ENCODE results near the gene OSMR. TPM values are rescaled to one million over a fixed set of nuclear protein-coding genes. Genes with fewer than 3 reads are reported as not detected.

The OSMR gene
- total RNA-seq, 2 experiments from 2014 or later, result 0.05 TPM; not detected in 1

GRCh38 chr5:38809388-38810359, 36.1 kb upstream of the OSMR start:
- Mint-ChIP-seq H3K9me3 (ENCODE audit: insufficient read depth) (no peaks in the 10 kb centered on the region), H3K4me1 (ENCODE audit: low read depth) (no peaks in the 10 kb centered on the region), H3K27me3 (ENCODE audit: low read depth) (peaks cover 10% of the 10 kb centered on the region), H3K4me3 (no peak overlapping the region), H3K36me3 (ENCODE audit: low read depth) (no peaks in the 10 kb centered on the region), H3K27ac (no peak overlapping the region)
- ChIA-PET CTCF (interaction anchor here (0.6 to 5.6 kb wide), 24 partner anchors 9 to 566 kb away, joined by 3 to 85 read pairs (median 4); no protein-coding TSS in a partner anchor), POLR2A (no interaction called here)
- DNase-seq, result peak; percentile 63
- peak; percentile 65 for ATAC-seq

GRCh38 chr5:38814879-38815278, 30.9 kb upstream of the OSMR start:
- no peak for ATAC-seq
- peaks cover 5% of the 10 kb centered on the region for H3K4me1 Mint-ChIP-seq (ENCODE audit: low read depth)
- ChIA-PET POLR2A (interaction anchor here (0.6 kb wide), 1 partner anchor 373 kb away, joined by 5 read pairs; no protein-coding TSS in a partner anchor), CTCF (interaction anchor here (0.9 to 2.0 kb wide), 2 partner anchors 373 to 432 kb away, joined by 3 to 6 read pairs; no protein-coding TSS in a partner anchor)
- H3K4me3 Mint-ChIP-seq, result no peak overlapping the region
- no peaks in the 10 kb centered on the region for H3K9me3 Mint-ChIP-seq (ENCODE audit: insufficient read depth)
- H3K27ac Mint-ChIP-seq, result no peak overlapping the region
- H3K36me3 Mint-ChIP-seq (ENCODE audit: low read depth), result no peaks in the 10 kb centered on the region
- peaks cover 27% of the 10 kb centered on the region for H3K27me3 Mint-ChIP-seq (ENCODE audit: low read depth)
- DNase-seq, result no peak

DNA sequence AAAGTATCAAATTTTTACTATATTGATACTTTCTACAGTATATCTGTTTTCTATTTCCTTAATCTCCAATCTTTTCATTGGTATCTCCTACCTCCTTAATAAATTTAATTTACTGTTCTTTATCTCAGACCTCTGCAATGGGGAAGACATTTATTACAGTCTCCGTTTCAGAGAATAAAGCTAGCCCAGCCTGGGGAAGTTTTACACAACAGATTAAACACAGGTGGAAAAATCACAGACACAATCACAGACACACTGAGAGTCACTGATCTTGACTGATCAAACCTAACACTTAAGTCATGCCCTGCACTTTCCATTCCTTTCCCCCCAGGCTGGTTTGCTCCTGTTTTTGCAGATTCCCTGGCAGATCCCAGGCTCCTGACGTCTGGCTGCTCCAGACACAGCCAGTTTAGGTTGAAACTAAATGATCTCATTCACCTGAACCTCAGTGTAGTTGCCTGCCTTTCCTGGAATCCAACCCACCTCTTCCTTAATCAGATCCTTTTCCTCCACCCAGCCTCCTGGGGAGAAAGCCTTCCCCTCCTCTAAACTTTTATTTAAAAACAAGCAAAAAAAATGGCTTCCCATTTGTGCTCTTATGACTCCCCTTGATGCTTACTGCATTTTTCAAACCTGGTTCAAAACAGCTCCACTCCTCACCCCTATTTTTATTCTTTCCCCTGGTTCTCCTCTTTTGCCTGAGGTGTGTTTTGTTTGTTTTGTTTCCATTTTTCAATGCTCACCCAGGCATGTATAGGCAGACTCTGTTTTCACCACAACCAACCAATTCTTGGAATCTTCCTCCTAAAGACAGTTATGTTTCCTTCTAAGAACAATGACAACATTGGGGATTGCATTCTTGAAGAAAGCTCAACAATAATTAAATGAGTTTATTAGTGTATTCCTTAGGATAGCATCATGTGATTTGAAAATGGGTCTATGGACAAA, 29.5 kb upstream of the OSMR start:
- peaks cover 5% of the 10 kb centered on the region for H3K4me1 Mint-ChIP-seq (ENCODE audit: low read depth)
- ChIA-PET POLR2A (no interaction called here), CTCF (interaction anchor here (2.0 kb wide), 1 partner anchor 375 kb away, joined by 6 read pairs; no protein-coding TSS in a partner anchor)
- H3K27me3 Mint-ChIP-seq (ENCODE audit: low read depth), result peaks cover 27% of the 10 kb centered on the region
- no peaks in the 10 kb centered on the region for H3K36me3 Mint-ChIP-seq (ENCODE audit: low read depth)
- no peaks in the 10 kb centered on the region for H3K9me3 Mint-ChIP-seq (ENCODE audit: insufficient read depth)
- no peak for DNase-seq
- no peak overlapping the region for H3K4me3 Mint-ChIP-seq
- ATAC-seq, result no peak
- no peak overlapping the region for H3K27ac Mint-ChIP-seq

GRCh38 chr5:38821679-38822078, 24.1 kb upstream of the OSMR start:
- Mint-ChIP-seq H3K4me3 (no peak overlapping the region), H3K4me1 (ENCODE audit: low read depth) (peaks cover 4% of the 10 kb centered on the region), H3K9me3 (ENCODE audit: insufficient read depth) (no peaks in the 10 kb centered on the region), H3K36me3 (ENCODE audit: low read depth) (no peaks in the 10 kb centered on the region), H3K27me3 (ENCODE audit: low read depth) (peaks cover 12% of the 10 kb centered on the region), H3K27ac (no peak overlapping the region)
- ATAC-seq (no peak), DNase-seq (no peak)
- CTCF ChIA-PET, result no interaction called here
- POLR2A ChIA-PET, result no interaction called here

- ATAC-seq (no peak), DNase-seq (no peak)
- no peak overlapping the region for H3K4me3 Mint-ChIP-seq
- H3K36me3 Mint-ChIP-seq (ENCODE audit: low read depth), result no peaks in the 10 kb centered on the region
- CTCF ChIA-PET, result no interaction called here
- no peaks in the 10 kb centered on the region for H3K9me3 Mint-ChIP-seq (ENCODE audit: insufficient read depth)
- POLR2A ChIA-PET, result no interaction called here
- H3K27me3 Mint-ChIP-seq (ENCODE audit: low read depth), result peaks cover 7% of the 10 kb centered on the region
- peaks cover 6% of the 10 kb centered on the region for H3K4me1 Mint-ChIP-seq (ENCODE audit: low read depth)
- no peak overlapping the region for H3K27ac Mint-ChIP-seq
These were observed 22.3 kb upstream of the OSMR start for GRCh38 chr5:38823503-38823902.

- no peak overlapping the region for H3K4me3 Mint-ChIP-seq
- ChIA-PET POLR2A (no interaction called here), CTCF (no interaction called here)
- DNase-seq, result no peak
- peaks cover 6% of the 10 kb centered on the region for H3K4me1 Mint-ChIP-seq (ENCODE audit: low read depth)
- H3K27ac Mint-ChIP-seq, result no peak overlapping the region
- ATAC-seq, result no peak
- H3K27me3 Mint-ChIP-seq (ENCODE audit: low read depth), result peaks cover 13% of the 10 kb centered on the region
- H3K9me3 Mint-ChIP-seq (ENCODE audit: insufficient read depth), result no peaks in the 10 kb centered on the region
- no peaks in the 10 kb centered on the region for H3K36me3 Mint-ChIP-seq (ENCODE audit: low read depth)
These were observed 21.0 kb upstream of the OSMR start for GRCh38 chr5:38824821-38825220.

DNA sequence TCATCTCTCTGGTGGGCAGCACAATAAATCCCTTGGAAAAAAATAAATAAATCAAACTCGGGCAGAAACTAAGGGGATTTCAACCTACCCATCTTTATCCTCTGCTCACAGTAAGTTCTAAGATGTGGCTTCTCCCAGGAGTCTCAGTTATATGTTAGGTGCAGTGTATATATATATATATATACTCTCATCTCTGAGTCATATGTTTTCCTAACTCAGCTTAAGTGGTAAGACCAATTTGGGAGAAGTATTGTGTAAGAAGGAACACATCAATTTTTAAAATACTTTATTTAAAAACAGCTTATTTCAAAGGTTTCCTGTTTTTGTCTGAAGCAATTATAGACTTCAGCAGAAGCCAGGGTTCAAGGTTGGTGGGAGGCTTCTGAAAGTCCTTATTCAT, 20.3 kb upstream of the OSMR start:
- H3K9me3 Mint-ChIP-seq (ENCODE audit: insufficient read depth), result no peaks in the 10 kb centered on the region
- H3K27me3 Mint-ChIP-seq (ENCODE audit: low read depth), result peaks cover 19% of the 10 kb centered on the region
- H3K36me3 Mint-ChIP-seq (ENCODE audit: low read depth), result no peaks in the 10 kb centered on the region
- DNase-seq, result no peak
- ChIA-PET POLR2A (no interaction called here), CTCF (no interaction called here)
- peaks cover 6% of the 10 kb centered on the region for H3K4me1 Mint-ChIP-seq (ENCODE audit: low read depth)
- no peak for ATAC-seq
- no peak overlapping the region for H3K27ac Mint-ChIP-seq
- no peak overlapping the region for H3K4me3 Mint-ChIP-seq

- ATAC-seq (no peak), DNase-seq (no peak)
- peaks cover 26% of the 10 kb centered on the region for H3K27me3 Mint-ChIP-seq (ENCODE audit: low read depth)
- H3K36me3 Mint-ChIP-seq (ENCODE audit: low read depth), result no peaks in the 10 kb centered on the region
- H3K4me3 Mint-ChIP-seq, result no peak overlapping the region
- no peaks in the 10 kb centered on the region for H3K9me3 Mint-ChIP-seq (ENCODE audit: insufficient read depth)
- CTCF ChIA-PET, result interaction anchor here (1.5 kb wide), 1 partner anchor 18 kb away, joined by 5 read pairs; no protein-coding TSS in a partner anchor
- H3K27ac Mint-ChIP-seq, result no peak overlapping the region
- H3K4me1 Mint-ChIP-seq (ENCODE audit: low read depth), result peaks cover 6% of the 10 kb centered on the region
- POLR2A ChIA-PET, result no interaction called here
These were observed 18.3 kb upstream of the OSMR start for GRCh38 chr5:38827525-38827924.

- Mint-ChIP-seq H3K27me3 (ENCODE audit: low read depth) (peaks cover 29% of the 10 kb centered on the region), H3K36me3 (ENCODE audit: low read depth) (no peaks in the 10 kb centered on the region), H3K4me3 (no peak overlapping the region), H3K4me1 (ENCODE audit: low read depth) (peaks cover 6% of the 10 kb centered on the region), H3K27ac (no peak overlapping the region), H3K9me3 (ENCODE audit: insufficient read depth) (no peaks in the 10 kb centered on the region)
- DNase-seq, result no peak
- POLR2A ChIA-PET, result no interaction called here
- ATAC-seq, result no peak
- CTCF ChIA-PET, result interaction anchor here (1.0 to 1.3 kb wide), 2 partner anchors 91 to 389 kb away, joined by 3 to 4 read pairs; no protein-coding TSS in a partner anchor
These were observed 15.2 kb upstream of the OSMR start for GRCh38 chr5:38830521-38831051.

DNA sequence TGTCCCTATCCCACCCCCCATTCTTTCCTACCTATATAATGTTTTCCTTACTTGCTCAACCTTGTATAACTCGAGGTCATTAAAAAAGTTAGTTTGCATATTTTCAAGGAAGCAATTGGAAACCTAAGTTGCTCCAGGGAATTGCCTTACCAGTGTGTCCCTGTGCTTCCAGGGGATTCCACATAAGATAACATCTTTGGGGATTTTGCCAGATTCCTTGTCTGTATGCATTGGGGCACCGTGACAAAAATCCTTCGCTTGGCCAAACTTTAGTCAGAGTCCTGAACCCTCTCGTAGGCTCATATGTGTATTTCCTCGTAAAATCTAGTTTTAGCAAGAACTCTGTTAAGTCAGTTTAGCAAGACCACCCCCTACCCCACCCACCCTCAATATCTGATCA, 14.7 kb upstream of the OSMR start:
- no peaks in the 10 kb centered on the region for H3K36me3 Mint-ChIP-seq (ENCODE audit: low read depth)
- DNase-seq (no peak), ATAC-seq (no peak)
- H3K4me1 Mint-ChIP-seq (ENCODE audit: low read depth), result peaks cover 6% of the 10 kb centered on the region
- POLR2A ChIA-PET, result no interaction called here
- no peak overlapping the region for H3K4me3 Mint-ChIP-seq
- no peaks in the 10 kb centered on the region for H3K9me3 Mint-ChIP-seq (ENCODE audit: insufficient read depth)
- H3K27me3 Mint-ChIP-seq (ENCODE audit: low read depth), result peaks cover 30% of the 10 kb centered on the region
- H3K27ac Mint-ChIP-seq, result no peak overlapping the region
- CTCF ChIA-PET, result interaction anchor here (0.5 to 0.9 kb wide), 3 partner anchors 48 to 1443 kb away, joined by 3 read pairs; no protein-coding TSS in a partner anchor

- CTCF ChIA-PET, result interaction anchor here (0.7 to 0.9 kb wide), 2 partner anchors 49 to 1016 kb away, joined by 3 read pairs; no protein-coding TSS in a partner anchor
- H3K9me3 Mint-ChIP-seq (ENCODE audit: insufficient read depth), result no peaks in the 10 kb centered on the region
- H3K4me3 Mint-ChIP-seq, result no peak overlapping the region
- H3K27me3 Mint-ChIP-seq (ENCODE audit: low read depth), result peaks cover 31% of the 10 kb centered on the region
- POLR2A ChIA-PET, result no interaction called here
- H3K27ac Mint-ChIP-seq, result no peak overlapping the region
- DNase-seq (no peak), ATAC-seq (no peak)
- H3K36me3 Mint-ChIP-seq (ENCODE audit: low read depth), result no peaks in the 10 kb centered on the region
- H3K4me1 Mint-ChIP-seq (ENCODE audit: low read depth), result peaks cover 4% of the 10 kb centered on the region
These were observed 13.9 kb upstream of the OSMR start for GRCh38 chr5:38831909-38832308.
